ENCODE results near the gene SLC34A1. TPM values are rescaled to one million over a fixed set of nuclear protein-coding genes. Genes with fewer than 3 reads are reported as not detected.

The SLC34A1 gene
- total RNA-seq, 1 experiment from 2014 or later, result not detected

DNA sequence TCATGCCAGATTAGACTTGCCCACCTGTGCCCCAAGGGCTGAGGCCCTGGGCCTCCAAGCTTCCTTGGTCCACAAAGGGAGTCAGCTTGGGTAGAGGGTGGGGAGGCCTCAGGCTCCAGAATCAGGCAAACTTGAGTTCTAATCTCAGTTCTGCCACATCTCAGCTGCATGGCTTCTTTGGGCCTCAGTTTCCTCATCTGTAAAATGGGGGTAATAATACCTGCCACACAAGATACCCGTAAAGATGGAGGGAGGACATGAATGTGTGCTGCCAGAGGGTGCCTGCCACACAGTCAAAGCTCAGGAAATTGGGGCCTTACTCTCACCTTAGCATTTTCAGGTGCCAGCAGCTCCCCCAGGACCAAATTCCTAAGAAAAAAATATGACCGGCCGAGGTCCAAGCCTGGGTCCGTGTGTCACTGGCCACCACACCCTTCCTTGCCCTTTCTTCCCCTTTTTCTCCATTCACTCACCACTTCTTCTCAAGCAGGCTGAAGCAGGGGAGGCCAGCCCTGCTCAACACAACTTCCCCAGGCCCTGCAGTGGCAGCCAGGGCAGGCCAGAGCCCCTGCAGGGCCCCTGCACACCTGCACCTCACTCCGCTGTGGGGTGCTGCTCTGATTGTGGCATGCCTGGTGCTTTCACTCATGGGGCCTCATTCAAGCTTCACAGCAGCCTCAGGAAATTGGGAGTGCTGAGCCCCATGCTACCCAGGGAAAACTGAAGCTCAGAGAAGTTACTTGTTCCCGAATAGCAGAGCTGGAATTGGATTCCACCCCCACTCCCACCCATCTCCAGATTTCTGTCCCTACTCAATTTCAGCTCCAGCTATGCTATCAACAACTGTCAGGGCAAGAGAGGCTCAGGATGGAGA lies 22.6 kb upstream of the SLC34A1 start:
- H3K27me3 ChIP-seq (ENCODE audit: control insufficient read depth, insufficient read depth, low read length), result peaks cover 4% of the 10 kb centered on the region; the same call in 1 of the 2 replicates
- H3K36me3 ChIP-seq (replicated peaks; ENCODE audit: control insufficient read depth, insufficient read depth, low read length), result no peaks in the 10 kb centered on the region
- H3K4me3 ChIP-seq (ENCODE audit: insufficient read depth, low read depth, low read length), result no peak overlapping the region
- DNase-seq, result peak; percentile 54

DNA sequence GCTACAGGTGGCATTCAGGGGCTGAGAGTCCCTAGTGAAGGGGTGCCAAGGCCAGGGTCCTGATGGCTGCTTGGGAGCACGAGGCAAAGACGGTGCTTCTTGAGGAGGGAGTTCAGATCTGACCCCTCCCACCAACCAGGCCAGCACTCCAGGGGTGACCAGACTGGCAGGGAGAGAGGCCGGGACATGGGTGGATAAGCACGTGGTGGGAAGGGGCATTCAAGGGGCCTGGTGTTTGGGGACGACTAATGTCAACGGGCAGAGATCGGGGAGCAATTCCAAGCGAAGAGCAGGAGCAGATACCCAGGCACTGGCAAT lies 22.0 kb upstream of the SLC34A1 start:
- Histone ChIP-seq H3K4me3 (ENCODE audit: insufficient read depth, low read depth, low read length) (peak overlapping the region; percentile 63; the same call in 1 of the 2 replicates), H3K36me3 (replicated peaks; ENCODE audit: control insufficient read depth, insufficient read depth, low read length) (no peaks in the 10 kb centered on the region), H3K27me3 (ENCODE audit: control insufficient read depth, insufficient read depth, low read length) (peaks cover 5% of the 10 kb centered on the region; the same call in 1 of the 2 replicates)
- DNase-seq, result peak; percentile 55

DNA sequence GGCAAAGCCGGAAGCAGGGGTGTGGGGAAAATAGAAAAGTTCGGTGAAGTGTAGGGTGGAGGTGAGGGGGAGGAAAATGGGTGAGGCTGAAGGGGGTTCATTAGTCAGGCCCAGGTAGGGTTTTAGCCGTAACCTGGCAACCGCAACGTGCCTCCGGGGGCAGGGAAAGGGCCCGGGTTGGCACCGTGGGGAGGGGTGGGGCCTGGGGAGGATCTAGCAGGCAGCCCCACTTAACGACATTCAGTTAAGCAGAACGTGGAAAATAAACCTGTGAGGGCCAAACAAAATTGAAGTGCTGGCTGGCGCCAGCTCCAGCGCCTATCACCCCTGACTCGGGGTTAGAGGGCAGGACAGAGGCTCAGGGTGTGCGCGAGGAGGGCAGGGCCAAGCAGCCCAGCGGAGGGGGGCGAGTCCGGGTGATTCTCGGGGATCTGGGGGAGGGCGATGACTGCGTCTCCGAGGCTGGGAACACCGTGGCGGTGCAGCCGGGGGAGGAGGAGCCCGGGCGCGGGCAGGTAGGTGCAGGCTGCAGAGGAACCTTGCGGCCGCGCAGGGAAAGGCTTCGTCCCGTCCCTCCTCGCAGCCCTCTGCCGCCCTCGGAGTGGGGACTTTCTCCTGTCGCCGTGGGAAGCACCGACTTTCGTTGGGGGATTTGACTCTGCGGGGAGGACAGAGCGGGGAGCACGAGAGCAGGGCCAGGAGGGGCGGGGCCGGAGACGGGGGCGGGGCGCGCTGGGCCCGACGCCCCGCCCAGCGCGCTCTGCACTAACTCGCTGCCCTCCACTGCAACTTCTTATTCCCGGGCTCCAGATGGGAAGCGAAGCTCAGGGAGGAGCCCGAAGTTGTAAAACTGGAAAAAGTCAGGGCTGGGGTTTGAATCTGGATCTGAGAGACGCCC lies 21.4 kb upstream of the SLC34A1 start:
- H3K4me3 ChIP-seq (ENCODE audit: insufficient read depth, low read depth, low read length), result peak overlapping the region; percentile 63
- H3K27me3 ChIP-seq (ENCODE audit: control insufficient read depth, insufficient read depth, low read length), result peaks cover 11% of the 10 kb centered on the region
- H3K36me3 ChIP-seq (replicated peaks; ENCODE audit: control insufficient read depth, insufficient read depth, low read length), result no peaks in the 10 kb centered on the region
- peak; percentile 96 for DNase-seq

DNA sequence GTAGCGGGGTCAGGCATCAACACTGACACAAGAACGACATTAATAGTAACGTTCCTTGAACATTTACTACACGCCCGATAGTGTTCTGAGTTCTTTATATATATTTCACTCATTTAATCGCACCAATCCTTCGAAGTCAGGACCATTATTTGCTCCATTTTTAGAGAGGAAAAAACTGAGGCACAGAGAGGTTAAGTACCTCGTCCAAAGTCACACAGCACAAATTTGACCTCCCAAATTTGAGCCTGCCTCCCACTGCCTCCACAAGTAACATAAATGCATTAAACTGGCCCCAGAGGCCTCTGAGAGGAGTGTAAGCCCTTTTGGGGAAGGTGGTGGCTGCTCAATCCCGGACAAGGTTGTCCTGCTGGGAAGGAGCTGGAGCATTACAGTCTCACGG lies 20.7 kb upstream of the SLC34A1 start:
- Histone ChIP-seq H3K27me3 (ENCODE audit: control insufficient read depth, insufficient read depth, low read length) (peaks cover 17% of the 10 kb centered on the region), H3K4me3 (ENCODE audit: insufficient read depth, low read depth, low read length) (peak overlapping the region; percentile 63), H3K36me3 (replicated peaks; ENCODE audit: control insufficient read depth, insufficient read depth, low read length) (no peaks in the 10 kb centered on the region; the same call in 1 of the 2 replicates)
- DNase-seq, result no peak

DNA sequence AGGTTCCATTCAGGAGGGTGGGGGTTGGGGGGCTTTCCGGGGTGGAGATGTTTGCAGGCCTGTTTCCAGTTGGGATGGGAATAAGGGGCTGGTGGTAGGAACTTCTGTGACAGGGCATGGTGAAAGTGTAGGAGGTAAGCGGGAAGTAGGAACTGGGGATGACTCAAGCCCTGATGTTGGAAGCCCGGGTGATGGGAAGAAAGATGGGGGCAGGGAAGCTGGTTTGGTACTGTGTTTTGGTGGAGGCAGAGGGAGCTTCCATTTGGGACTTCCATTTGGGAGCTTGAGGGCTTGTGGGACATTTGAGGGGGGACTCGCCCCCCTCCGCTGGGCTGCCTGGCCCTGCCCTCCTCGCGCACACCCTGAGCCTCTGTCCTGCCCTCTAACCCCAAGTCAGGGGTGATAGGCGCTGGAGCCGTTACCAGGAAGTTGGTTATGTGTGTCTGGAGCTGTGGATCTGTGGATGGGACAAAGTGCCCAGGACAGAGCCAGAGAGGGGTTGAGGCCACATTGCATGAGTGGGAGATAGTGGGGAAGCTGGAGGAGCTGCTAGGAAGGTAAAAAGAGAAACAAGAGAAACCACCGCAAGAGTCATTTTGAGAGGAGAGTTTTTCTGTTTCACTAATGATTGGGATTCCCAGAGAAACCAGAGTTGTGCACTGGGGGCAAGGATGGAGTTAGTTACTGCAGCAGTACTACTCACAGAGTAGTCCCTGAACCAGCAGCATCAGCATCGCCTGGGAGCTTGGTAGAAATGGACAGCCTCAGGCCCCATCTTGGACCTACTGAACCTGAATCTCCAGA lies 19.9 kb upstream of the SLC34A1 start:
- Histone ChIP-seq H3K36me3 (replicated peaks; ENCODE audit: control insufficient read depth, insufficient read depth, low read length) (no peaks in the 10 kb centered on the region; the same call in 1 of the 2 replicates), H3K4me3 (ENCODE audit: insufficient read depth, low read depth, low read length) (no peak overlapping the region), H3K27me3 (ENCODE audit: control insufficient read depth, insufficient read depth, low read length) (peaks cover 17% of the 10 kb centered on the region)
- peak; percentile 44 for DNase-seq

DNA sequence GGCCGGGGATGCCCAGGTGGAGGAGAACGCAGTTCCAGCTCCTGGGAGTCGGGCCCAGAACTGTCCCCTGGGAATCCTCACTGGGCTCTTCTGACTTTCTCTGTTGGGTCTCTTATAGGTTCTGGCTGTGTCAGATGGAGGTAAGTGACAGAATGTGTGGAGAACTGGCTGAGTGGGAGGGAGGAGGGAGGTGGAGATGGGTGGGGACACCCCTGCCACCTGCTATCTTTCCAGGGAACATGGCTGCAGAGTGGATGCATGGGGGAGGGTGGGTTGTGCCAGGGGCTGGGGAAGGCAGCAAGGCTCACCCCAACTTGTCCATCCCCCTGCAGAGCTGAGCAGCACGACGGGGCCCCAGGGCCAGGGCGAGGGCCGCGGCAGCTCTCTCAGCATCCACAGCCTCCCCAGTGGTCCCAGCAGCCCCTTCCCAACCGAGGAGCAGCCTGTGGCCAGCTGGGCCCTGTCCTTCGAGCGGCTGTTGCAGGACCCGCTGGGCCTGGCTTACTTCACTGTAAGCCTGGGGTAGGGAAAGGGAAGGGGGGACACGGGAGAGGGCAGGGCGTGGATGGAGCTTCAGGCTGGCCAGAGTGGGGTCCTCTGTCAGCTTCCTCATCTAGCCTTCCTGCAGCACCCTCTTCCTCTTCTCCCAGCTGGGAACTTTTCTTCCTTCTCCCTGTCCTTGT lies 18.2 kb upstream of the SLC34A1 start:
- peaks cover 17% of the 10 kb centered on the region for H3K27me3 ChIP-seq (ENCODE audit: control insufficient read depth, insufficient read depth, low read length)
- H3K4me3 ChIP-seq (ENCODE audit: insufficient read depth, low read depth, low read length), result peak overlapping the region; percentile 43; the same call in 1 of the 2 replicates
- peak; percentile 68 for DNase-seq
- no peaks in the 10 kb centered on the region; the same call in 1 of the 2 replicates for H3K36me3 ChIP-seq (replicated peaks; ENCODE audit: control insufficient read depth, insufficient read depth, low read length)

DNA sequence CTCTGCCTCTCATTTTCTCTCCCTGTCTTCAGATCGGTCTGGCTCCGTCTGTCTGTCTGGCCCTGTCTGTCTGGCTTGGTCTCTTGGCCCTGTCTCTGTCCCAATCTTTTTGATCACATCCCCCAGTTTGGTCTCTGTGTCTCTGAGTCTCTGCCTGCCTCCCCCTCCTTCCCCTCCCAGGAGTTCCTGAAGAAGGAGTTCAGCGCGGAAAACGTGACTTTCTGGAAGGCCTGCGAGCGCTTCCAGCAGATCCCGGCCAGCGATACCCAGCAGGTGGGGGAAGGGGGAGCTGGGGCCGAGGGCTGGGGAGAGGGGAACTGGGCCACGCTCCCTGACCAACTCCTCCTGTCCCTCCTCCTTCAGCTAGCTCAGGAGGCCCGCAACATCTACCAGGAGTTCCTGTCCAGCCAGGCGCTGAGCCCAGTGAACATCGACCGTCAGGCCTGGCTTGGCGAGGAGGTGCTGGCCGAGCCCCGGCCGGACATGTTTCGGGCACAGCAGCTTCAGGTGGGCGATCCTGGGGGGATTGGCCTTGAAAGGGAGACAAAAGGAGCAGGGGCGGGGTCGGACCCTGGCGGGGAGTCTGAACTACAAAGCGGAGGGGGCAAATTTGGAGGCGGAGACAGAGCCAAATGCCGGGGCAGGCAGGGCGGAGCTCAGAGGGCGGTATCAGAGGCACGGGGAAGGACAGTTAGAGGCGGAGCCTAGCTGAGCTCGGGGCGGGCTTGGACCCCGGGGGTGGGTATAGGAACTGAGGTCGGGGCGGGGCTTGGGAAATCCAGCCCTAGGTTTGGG lies 17.5 kb upstream of the SLC34A1 start:
- Histone ChIP-seq H3K4me3 (ENCODE audit: insufficient read depth, low read depth, low read length) (peak overlapping the region; percentile 69), H3K36me3 (replicated peaks; ENCODE audit: control insufficient read depth, insufficient read depth, low read length) (no peaks in the 10 kb centered on the region; the same call in 1 of the 2 replicates), H3K27me3 (ENCODE audit: control insufficient read depth, insufficient read depth, low read length) (peaks cover 17% of the 10 kb centered on the region)
- DNase-seq, result peak; percentile 100

DNA sequence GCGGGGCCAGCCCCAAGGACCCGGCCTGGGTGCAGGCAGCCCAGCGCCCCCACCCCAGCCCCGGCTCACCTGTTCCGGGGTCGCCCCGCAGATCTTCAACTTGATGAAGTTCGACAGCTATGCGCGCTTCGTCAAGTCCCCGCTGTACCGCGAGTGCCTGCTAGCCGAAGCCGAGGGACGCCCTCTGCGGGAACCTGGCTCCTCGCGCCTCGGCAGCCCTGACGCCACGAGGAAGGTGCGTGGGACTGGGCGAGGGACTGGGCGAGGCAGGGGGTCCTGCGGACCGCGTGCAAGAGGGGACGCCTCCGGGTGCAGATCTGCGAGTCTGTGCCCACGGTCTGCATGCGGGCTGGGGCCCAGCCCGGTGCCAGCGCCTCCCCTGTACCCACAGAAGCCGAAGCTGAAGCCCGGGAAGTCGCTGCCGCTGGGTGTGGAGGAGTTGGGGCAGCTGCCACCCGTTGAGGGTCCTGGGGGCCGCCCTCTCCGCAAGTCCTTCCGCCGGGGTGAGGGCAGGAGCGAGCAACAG lies 16.8 kb upstream of the SLC34A1 start:
- DNase-seq, result no peak
- peaks cover 13% of the 10 kb centered on the region for H3K27me3 ChIP-seq (ENCODE audit: control insufficient read depth, insufficient read depth, low read length)
- peaks cover 2% of the 10 kb centered on the region for H3K36me3 ChIP-seq (replicated peaks; ENCODE audit: control insufficient read depth, insufficient read depth, low read length)
- H3K4me3 ChIP-seq (ENCODE audit: insufficient read depth, low read depth, low read length), result peak overlapping the region; percentile 69

DNA sequence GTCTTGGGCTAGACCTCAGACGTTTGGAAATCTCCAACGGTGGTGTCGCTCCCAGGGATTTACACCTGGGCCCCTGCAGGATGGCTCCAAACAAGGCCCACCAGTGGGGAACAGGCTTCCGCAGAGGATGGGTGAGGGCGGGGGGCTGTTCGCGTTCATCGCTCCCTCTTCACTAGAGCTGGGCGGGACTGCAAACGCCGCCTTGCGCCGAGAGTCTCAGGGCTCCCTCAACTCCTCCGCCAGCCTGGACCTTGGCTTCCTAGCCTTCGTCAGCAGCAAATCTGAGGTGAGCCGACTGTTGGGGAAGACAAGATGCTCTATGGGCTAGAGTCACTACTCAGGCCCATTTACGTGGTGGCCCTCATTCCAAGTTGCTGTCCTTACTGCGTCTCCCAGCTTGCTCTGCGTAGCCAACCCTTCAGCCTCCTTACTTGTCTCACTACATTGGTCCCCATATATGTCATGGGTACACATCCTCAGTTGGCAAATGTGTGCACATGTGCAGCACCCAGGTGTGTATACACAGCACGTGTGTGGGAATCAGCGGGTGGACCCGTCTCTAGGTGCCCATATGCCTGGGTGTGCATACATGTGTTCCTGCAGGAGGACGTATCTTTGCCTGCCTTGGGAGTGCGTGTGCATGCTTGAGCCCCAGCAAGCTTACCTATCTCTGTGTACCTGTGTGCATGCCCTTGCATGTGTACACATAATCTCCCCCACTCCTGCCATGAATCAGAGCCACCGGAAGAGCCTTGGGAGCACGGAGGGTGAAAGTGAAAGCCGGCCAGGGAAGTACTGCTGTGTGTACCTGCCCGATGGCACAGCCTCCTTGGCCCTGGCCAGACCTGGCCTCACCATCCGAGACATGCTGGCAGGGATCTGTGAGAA lies 16.0 kb upstream of the SLC34A1 start:
- H3K4me3 ChIP-seq (ENCODE audit: insufficient read depth, low read depth, low read length), result peak overlapping the region; percentile 69

DNA sequence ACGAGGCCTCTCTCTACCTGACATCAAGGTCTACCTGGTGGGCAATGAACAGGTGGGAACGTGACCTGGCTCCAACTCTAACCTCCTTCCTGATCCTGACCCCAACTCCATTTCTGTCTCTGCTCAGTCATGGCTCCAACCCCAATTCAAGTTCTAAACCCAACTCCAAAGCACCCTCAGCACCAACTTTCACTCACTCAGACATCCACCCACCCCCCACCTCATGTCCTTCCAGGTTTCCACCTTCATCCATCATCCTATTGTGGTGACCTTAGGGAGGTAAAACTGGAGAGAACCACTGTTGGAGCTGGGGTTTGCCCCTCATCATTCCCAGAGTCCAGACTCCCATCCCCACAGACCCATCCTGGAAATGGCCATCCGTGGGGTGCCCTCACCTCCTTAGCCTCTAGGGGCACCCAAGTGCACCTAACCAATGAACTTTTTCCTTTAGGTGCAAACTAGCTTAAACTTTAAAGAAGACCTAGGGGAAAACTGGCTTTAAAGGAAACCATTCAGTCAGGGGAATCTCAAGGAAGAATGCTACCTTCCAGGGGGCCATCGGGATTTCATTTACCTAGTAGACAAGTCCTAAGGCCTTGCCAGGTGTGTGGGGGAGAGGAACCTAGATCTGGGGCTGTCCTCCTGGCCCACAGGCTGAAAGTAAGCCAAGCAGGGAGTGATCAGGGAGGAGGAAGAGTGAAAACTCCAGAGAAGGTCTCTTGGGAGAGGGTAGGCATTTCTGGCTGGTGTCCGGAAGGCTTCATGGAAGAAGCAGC lies 15.2 kb upstream of the SLC34A1 start:
- H3K36me3 ChIP-seq (replicated peaks; ENCODE audit: control insufficient read depth, insufficient read depth, low read length), result peaks cover 2% of the 10 kb centered on the region
- H3K4me3 ChIP-seq (ENCODE audit: insufficient read depth, low read depth, low read length), result no peak overlapping the region
- peak; percentile 77 for DNase-seq
- H3K27me3 ChIP-seq (ENCODE audit: control insufficient read depth, insufficient read depth, low read length), result peaks cover 13% of the 10 kb centered on the region

More for the DNA sequence above, 16.0 kb upstream of the SLC34A1 start:
- Histone ChIP-seq H3K36me3 (replicated peaks; ENCODE audit: control insufficient read depth, insufficient read depth, low read length) (peaks cover 2% of the 10 kb centered on the region), H3K27me3 (ENCODE audit: control insufficient read depth, insufficient read depth, low read length) (peaks cover 13% of the 10 kb centered on the region)
- DNase-seq, result peak; percentile 55

DNA sequence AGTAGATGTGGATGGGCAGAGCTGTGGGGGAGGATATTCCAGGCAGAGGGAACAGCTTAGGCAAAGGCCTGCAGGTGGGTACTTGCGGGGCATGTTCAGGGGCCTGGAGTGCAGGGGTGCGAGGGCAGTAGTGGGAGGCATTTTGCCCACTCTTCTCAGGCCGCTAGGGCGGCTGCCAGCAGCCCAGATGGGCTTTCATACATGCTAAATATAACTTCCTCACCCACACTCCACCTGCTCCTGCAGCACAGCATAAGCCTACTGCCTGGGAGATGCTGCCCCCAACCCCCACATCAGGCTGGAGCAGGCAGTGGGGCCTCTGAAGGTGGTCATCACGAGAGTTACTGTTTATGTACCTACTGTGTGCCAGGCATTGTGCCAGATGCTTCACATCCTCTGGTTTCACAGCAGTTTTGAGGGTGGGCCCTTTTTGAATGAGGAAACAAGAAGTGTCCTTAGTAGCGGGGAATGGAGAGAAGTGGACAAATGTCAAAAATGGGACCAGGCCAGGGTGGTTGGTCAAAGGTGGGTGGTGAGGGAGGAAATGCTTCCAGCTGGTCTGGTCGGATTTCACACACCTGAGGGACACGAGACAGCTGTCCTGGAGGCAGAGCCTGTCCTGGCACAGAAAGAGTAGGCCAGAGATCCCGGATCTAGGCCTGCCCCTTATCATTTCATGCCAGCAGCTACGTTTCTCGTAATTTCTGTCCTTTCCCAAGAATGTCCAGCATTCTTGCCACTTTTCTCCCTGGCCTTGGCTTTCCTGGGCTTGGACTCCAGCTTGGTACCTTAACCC lies 14.4 kb upstream of the SLC34A1 start:
- no peak for DNase-seq

More for the DNA sequence above, 14.4 kb upstream of the SLC34A1 start:
- no peak overlapping the region for H3K4me3 ChIP-seq (ENCODE audit: insufficient read depth, low read depth, low read length)
- H3K36me3 ChIP-seq (replicated peaks; ENCODE audit: control insufficient read depth, insufficient read depth, low read length), result peaks cover 2% of the 10 kb centered on the region
- peaks cover 13% of the 10 kb centered on the region for H3K27me3 ChIP-seq (ENCODE audit: control insufficient read depth, insufficient read depth, low read length)

Measured in H7 (cell line).